Astrocyte (in vitro differentiated cells and primary cell): ENCODE data around the gene PUS10. TPM values are rescaled to one million over a fixed set of nuclear protein-coding genes. Genes with fewer than 3 reads are reported as not detected.

ENCODE experiments used
- DNase-seq: peaks from one replicate; pipeline ENCODE4 v3.0.0-alpha.2; 2010; ENCODE audit warnings: low read depth
- FAIRE-seq: peaks from 2 replicates; lab custom pipeline; 2011; peaks lifted over from hg19 to GRCh38; lab: Jason Lieb, UNC
- H2AFZ ChIP-seq: 2 replicates; pipeline ENCODE4 v1.6.0; 2012; ENCODE audit warnings: low read depth, low read length, inconsistent platforms
- H3K27ac ChIP-seq: 2 replicates; pipeline ENCODE4 v1.5.1; 2011; ENCODE audit warnings: low read depth, low read length, inconsistent platforms
- H3K27me3 ChIP-seq: 2 replicates; pipeline ENCODE4 v1.6.0; 2011; ENCODE audit warnings: low read length, inconsistent platforms; ENCODE audit not compliant: insufficient read depth
- H3K36me3 ChIP-seq: 2 replicates; pipeline ENCODE4 v1.5.1; 2011; ENCODE audit warnings: low read length, inconsistent platforms; ENCODE audit not compliant: insufficient read depth
- H3K4me1 ChIP-seq: 2 replicates; pipeline ENCODE4 v1.5.1; 2011; ENCODE audit warnings: low read length, inconsistent platforms; ENCODE audit not compliant: insufficient read depth
- H3K4me2 ChIP-seq: 2 replicates; pipeline ENCODE4 v1.6.0; 2012; ENCODE audit warnings: low read length, inconsistent platforms
- H3K4me3 ChIP-seq: 2 replicates; pipeline ENCODE4 v1.5.1; 2011; ENCODE audit warnings: low read depth, mild to moderate bottlenecking, low read length, inconsistent platforms; ENCODE audit not compliant: insufficient read depth
- H3K79me2 ChIP-seq: 2 replicates; pipeline ENCODE4 v1.6.0; 2012; ENCODE audit warnings: mild to moderate bottlenecking, low read length, inconsistent platforms; ENCODE audit not compliant: insufficient read depth
- H3K9ac ChIP-seq: 2 replicates; pipeline ENCODE4 v1.6.0; 2012; ENCODE audit warnings: mild to moderate bottlenecking, low read length, inconsistent platforms
- H3K9me3 ChIP-seq: 2 replicates; pipeline ENCODE4 v1.5.1; 2012; ENCODE audit warnings: low read depth, mild to moderate bottlenecking, low read length, inconsistent platforms; ENCODE audit not compliant: insufficient read depth
- H4K20me1 ChIP-seq: 2 replicates; pipeline ENCODE4 v1.6.0; 2012; ENCODE audit warnings: low read length, inconsistent platforms; ENCODE audit not compliant: insufficient read depth
- H3K27ac Mint-ChIP-seq: one replicate; pipeline ENCODE4 v1.8.0; 2021; ENCODE audit warnings: mild to moderate bottlenecking, mixed read lengths; ENCODE audit not compliant: unreplicated experiment
- H3K27me3 Mint-ChIP-seq: one replicate; pipeline ENCODE4 v1.8.0; 2021; ENCODE audit warnings: low read depth, mixed read lengths; ENCODE audit not compliant: unreplicated experiment
- H3K36me3 Mint-ChIP-seq: one replicate; pipeline ENCODE4 v1.8.0; 2021; ENCODE audit warnings: low read depth, mixed read lengths; ENCODE audit not compliant: unreplicated experiment
- H3K4me1 Mint-ChIP-seq: one replicate; pipeline ENCODE4 v1.8.0; 2021; ENCODE audit warnings: low read depth, mixed read lengths; ENCODE audit not compliant: unreplicated experiment
- H3K4me3 Mint-ChIP-seq: one replicate; pipeline ENCODE4 v1.8.0; 2021; ENCODE audit warnings: mild to moderate bottlenecking, moderate library complexity, mixed read lengths; ENCODE audit not compliant: unreplicated experiment
- H3K9me3 Mint-ChIP-seq: one replicate; pipeline ENCODE4 v1.8.0; 2021; ENCODE audit warnings: mild to moderate bottlenecking, mixed read lengths; ENCODE audit not compliant: unreplicated experiment
- CTCF ChIP-seq: IDR thresholded peaks from 2 replicates; pipeline ENCODE4 v1.5.1; 2011; ENCODE audit warnings: low read depth, mild to moderate bottlenecking, inconsistent platforms, low read length, moderate library complexity; ENCODE audit not compliant: insufficient read depth
- EZH2 ChIP-seq: IDR thresholded peaks from 2 replicates; pipeline ENCODE4 v1.6.1; 2012; ENCODE audit warnings: mild to moderate bottlenecking, low read length, inconsistent platforms; ENCODE audit not compliant: insufficient read depth
- total RNA-seq: library from RNA; stranded (reverse); gene quantifications from 2 replicates; pipeline ENCODE4 v1.2.1, GENCODE V29; 2021

Gene PUS10
- total RNA-seq, 1 donor from 2014 or later, result 7.7 TPM

- Mint-ChIP-seq H3K4me3 (no peak overlapping the region), H3K27ac (no peak overlapping the region), H3K27me3 (no peaks in the 10 kb centered on the region), H3K4me1 (no peaks in the 10 kb centered on the region), H3K9me3 (no peaks in the 10 kb centered on the region), H3K36me3 (peaks cover 3% of the 10 kb centered on the region)
- Histone ChIP-seq H3K9me3 (no peaks in the 10 kb centered on the region), H3K9ac (no peak overlapping the region), H3K4me2 (no peak overlapping the region), H3K4me3 (no peak overlapping the region), H2AFZ (no peak overlapping the region), H4K20me1 (no peaks in the 10 kb centered on the region), H3K4me1 (no peaks in the 10 kb centered on the region), H3K79me2 (no peaks in the 10 kb centered on the region), H3K27ac (no peak overlapping the region), H3K27me3 (no peaks in the 10 kb centered on the region), H3K36me3 (no peaks in the 10 kb centered on the region)
- no peak for TF ChIP-seq CTCF
- no peak for TF ChIP-seq EZH2
- FAIRE-seq, result no peak
- no peak for DNase-seq
Observed at GRCh38 chr2:60964651-60965498, 53.2 kb downstream of the PUS10 start.

- DNase-seq, result no peak
- TF ChIP-seq CTCF (no peak), EZH2 (no peak)
- Histone ChIP-seq H3K36me3 (no peaks in the 10 kb centered on the region), H3K27ac (no peak overlapping the region), H3K9me3 (no peaks in the 10 kb centered on the region), H3K4me3 (no peak overlapping the region), H3K79me2 (no peaks in the 10 kb centered on the region), H2AFZ (no peak overlapping the region), H4K20me1 (no peaks in the 10 kb centered on the region), H3K4me1 (peaks cover 7% of the 10 kb centered on the region), H3K4me2 (no peak overlapping the region), H3K27me3 (no peaks in the 10 kb centered on the region), H3K9ac (no peak overlapping the region)
- H3K36me3 Mint-ChIP-seq, result peaks cover 3% of the 10 kb centered on the region
- H3K9me3 Mint-ChIP-seq, result no peaks in the 10 kb centered on the region
- H3K27me3 Mint-ChIP-seq, result no peaks in the 10 kb centered on the region
- H3K27ac Mint-ChIP-seq, result no peak overlapping the region
- FAIRE-seq, result no peak
- H3K4me3 Mint-ChIP-seq, result no peak overlapping the region
- peaks cover 5% of the 10 kb centered on the region for H3K4me1 Mint-ChIP-seq
Observed at GRCh38 chr2:60963190-60963589, 54.9 kb downstream of the PUS10 start.

GRCh38 chr2:60962528-60962927, 55.5 kb downstream of the PUS10 start:
- H4K20me1 ChIP-seq, result no peaks in the 10 kb centered on the region
- no peaks in the 10 kb centered on the region for H3K27me3 Mint-ChIP-seq
- H3K4me1 Mint-ChIP-seq, result peaks cover 5% of the 10 kb centered on the region
- TF ChIP-seq CTCF (no peak), EZH2 (no peak)
- H3K9me3 Mint-ChIP-seq, result no peaks in the 10 kb centered on the region
- H3K4me3 ChIP-seq, result no peak overlapping the region
- peaks cover 7% of the 10 kb centered on the region for H3K36me3 Mint-ChIP-seq
- DNase-seq (no peak), FAIRE-seq (no peak)
- no peak overlapping the region for H3K4me2 ChIP-seq
- no peak overlapping the region for H3K9ac ChIP-seq
- H3K36me3 ChIP-seq, result no peaks in the 10 kb centered on the region
- peaks cover 8% of the 10 kb centered on the region for H3K4me1 ChIP-seq
- no peaks in the 10 kb centered on the region for H3K9me3 ChIP-seq
- no peak overlapping the region for H3K27ac ChIP-seq
- no peak overlapping the region for H2AFZ ChIP-seq
- H3K4me3 Mint-ChIP-seq, result no peak overlapping the region
- H3K79me2 ChIP-seq, result no peaks in the 10 kb centered on the region
- H3K27ac Mint-ChIP-seq, result no peak overlapping the region
- no peaks in the 10 kb centered on the region for H3K27me3 ChIP-seq
